Upper lobe of left lung (tissue), 6 donors: Measurements from ENCODE around the gene SH3D21. TPM values are rescaled to one million over a fixed set of nuclear protein-coding genes. Genes with fewer than 3 reads are reported as not detected.
A peak's percentile ranks its signal among the peaks of the same experiment; 100 is the strongest.

ENCODE experiments used
- ATAC-seq, 2 donors: fragments of 200-7000 bp; cut with Tn5 transposase; one replicate each; pipeline ENCODE4 v1.9.1; 2022; ENCODE audit warnings: mild to moderate bottlenecking in 2 of 2, moderate library complexity in 2 of 2; ENCODE audit not compliant: low FRiP score in 2 of 2
- DNase-seq, 2 donors: peaks; one replicate each; pipeline ENCODE4 v3.0.0-alpha.2; 2019 to 2020
- H3K27ac ChIP-seq, 4 donors: fragments of 200-600 bp; sonication (generic); one replicate each; pipeline ENCODE4 v1.5.1; 2016 to 2019
- H3K27me3 ChIP-seq, 4 donors: fragments of 200-600 bp; sonication (generic); one replicate each; pipeline ENCODE4 v1.5.1; 2017 to 2019
- H3K36me3 ChIP-seq, 4 donors: fragments of 200-600 bp; sonication (generic); one replicate each; pipeline ENCODE4 v1.5.1; 2016 to 2019
- H3K4me1 ChIP-seq, 4 donors: fragments of 200-600 bp; sonication (generic); one replicate each; pipeline ENCODE4 v1.5.1; 2018 to 2019
- H3K4me3 ChIP-seq, 4 donors: fragments of 200-600 bp; sonication (generic); one replicate each; pipeline ENCODE4 v1.5.1; 2017 to 2019; ENCODE audit warnings: mild to moderate bottlenecking in 2 of 4, moderate library complexity in 1 of 4
- H3K9me3 ChIP-seq, 4 donors: fragments of 200-600 bp; sonication (generic); one replicate each; pipeline ENCODE4 v1.5.1; 2018 to 2019
- EP300 ChIP-seq, 4 donors: sonication (generic); formaldehyde crosslinking; IDR thresholded peaks; one replicate each; pipeline ENCODE4 v1.5.1; 2017; ENCODE audit warnings: antibody characterized with exemption in 4 of 4, control low read depth in 2 of 4
- POLR2A ChIP-seq, 4 donors: fragments of 450-650 bp; IDR thresholded peaks; one replicate each; pipeline ENCODE4 v1.5.1; 2016 to 2017; ENCODE audit warnings: antibody characterized with exemption in 4 of 4, mild to moderate bottlenecking in 2 of 4
- POLR2AphosphoS5 ChIP-seq, 2 donors: sonication (generic); formaldehyde crosslinking; IDR thresholded peaks; one replicate each; pipeline ENCODE4 v1.5.1; 2017; ENCODE audit warnings: antibody characterized with exemption in 2 of 2
- WGBS, 2 donors: methylation state at CpG; one replicate each; pipeline ENCODE4 v1.1.5; 2017 to 2018; 5-methylcytosine and 5-hydroxymethylcytosine counted together
- total RNA-seq, 6 donors: library from RNA; depleted of rRNA in 4 of 6; stranded (reverse); fragments of >200 nt in 4 of 6; gene quantifications; one replicate each; pipeline versions ENCODE4 v1.1.0 to v1.2.1, GENCODE V29; 2016 to 2021
- TF ChIP-seq, protein P1 (sequence below), 6 experiments: fragments of 450-650 bp in 4 of 6; fragments of 200-600 bp in 2 of 6; sonication (generic) in 2 of 6; IDR thresholded peaks; one replicate each; pipeline ENCODE4 v1.5.1; 2016 to 2019; ENCODE audit warnings: antibody characterized with exemption in 6 of 6
- donor health status: DM: no; HTN: no; CAD: no; lungs with moderate emphysema.
- donor health status: DM: no; HTN: yes; CAD: no; lungs with severe emphysema.

The SH3D21 gene
- total RNA-seq, 6 donors from 2014 or later, result 4.4 to 65.0 (median 13.1) TPM

DNA sequence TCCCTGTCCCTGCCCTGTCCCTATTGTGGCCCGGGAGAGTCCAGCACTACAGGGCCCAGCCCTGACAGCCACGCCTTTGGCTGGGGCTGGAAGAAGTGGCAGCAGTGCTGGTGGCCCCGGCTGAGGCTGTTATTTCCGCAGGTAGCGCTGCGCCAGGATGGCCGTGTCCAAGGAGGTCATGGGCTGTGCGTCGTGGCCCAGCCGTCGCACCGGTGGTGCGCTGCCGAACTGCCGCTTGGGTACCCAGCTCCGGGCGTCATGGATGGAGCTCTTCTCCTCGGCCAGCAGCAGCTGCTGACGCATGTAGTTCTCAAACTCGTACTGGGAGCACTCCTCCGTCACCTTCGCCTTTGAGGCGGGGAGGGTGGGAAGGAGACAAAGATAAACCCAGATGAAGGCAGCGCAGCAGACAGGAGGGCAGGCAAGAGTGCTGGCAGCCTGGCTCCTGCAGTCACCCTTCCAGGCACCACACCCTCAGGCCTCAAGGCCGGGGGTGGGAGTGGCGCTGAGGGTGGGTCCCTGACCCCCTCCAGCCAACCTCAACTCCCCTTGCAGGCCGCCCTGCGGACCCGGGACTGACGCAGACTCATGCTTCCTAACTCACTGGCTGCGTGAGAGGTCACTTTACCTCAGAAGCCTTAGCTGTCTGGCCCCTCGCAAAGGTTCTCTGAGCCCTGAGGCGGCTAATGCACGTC lies 35.6 kb downstream of the SH3D21 start:
- 89 to 94% methylated on average over 21 to 34 of the region's 34 CpGs for WGBS, 2 donors
- Histone ChIP-seq H3K4me1 (peaks cover 19 to 43% (median 25%) of the 10 kb centered on the region in 4 donors), H3K9me3 (no peaks in the 10 kb centered on the region), H3K27ac (peak overlapping the region in 1 of 4 donors; percentile 62), H3K4me3 (no peak overlapping the region), H3K36me3 (peaks cover 7 to 69% (median 58%) of the 10 kb centered on the region in 4 donors), H3K27me3 (no peaks in the 10 kb centered on the region)
- TF ChIP-seq POLR2AphosphoS5 (IDR thresholded peaks at IDR 0.05) (no peak), EP300 (IDR thresholded peaks at IDR 0.05) (no peak), POLR2A (IDR thresholded peaks at IDR 0.05) (no peak)
- TF ChIP-seq, protein P1, sequence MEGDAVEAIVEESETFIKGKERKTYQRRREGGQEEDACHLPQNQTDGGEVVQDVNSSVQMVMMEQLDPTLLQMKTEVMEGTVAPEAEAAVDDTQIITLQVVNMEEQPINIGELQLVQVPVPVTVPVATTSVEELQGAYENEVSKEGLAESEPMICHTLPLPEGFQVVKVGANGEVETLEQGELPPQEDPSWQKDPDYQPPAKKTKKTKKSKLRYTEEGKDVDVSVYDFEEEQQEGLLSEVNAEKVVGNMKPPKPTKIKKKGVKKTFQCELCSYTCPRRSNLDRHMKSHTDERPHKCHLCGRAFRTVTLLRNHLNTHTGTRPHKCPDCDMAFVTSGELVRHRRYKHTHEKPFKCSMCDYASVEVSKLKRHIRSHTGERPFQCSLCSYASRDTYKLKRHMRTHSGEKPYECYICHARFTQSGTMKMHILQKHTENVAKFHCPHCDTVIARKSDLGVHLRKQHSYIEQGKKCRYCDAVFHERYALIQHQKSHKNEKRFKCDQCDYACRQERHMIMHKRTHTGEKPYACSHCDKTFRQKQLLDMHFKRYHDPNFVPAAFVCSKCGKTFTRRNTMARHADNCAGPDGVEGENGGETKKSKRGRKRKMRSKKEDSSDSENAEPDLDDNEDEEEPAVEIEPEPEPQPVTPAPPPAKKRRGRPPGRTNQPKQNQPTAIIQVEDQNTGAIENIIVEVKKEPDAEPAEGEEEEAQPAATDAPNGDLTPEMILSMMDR (IDR thresholded peaks at IDR 0.05), result no peak
- ATAC-seq (no peak), DNase-seq (no peak)

DNA sequence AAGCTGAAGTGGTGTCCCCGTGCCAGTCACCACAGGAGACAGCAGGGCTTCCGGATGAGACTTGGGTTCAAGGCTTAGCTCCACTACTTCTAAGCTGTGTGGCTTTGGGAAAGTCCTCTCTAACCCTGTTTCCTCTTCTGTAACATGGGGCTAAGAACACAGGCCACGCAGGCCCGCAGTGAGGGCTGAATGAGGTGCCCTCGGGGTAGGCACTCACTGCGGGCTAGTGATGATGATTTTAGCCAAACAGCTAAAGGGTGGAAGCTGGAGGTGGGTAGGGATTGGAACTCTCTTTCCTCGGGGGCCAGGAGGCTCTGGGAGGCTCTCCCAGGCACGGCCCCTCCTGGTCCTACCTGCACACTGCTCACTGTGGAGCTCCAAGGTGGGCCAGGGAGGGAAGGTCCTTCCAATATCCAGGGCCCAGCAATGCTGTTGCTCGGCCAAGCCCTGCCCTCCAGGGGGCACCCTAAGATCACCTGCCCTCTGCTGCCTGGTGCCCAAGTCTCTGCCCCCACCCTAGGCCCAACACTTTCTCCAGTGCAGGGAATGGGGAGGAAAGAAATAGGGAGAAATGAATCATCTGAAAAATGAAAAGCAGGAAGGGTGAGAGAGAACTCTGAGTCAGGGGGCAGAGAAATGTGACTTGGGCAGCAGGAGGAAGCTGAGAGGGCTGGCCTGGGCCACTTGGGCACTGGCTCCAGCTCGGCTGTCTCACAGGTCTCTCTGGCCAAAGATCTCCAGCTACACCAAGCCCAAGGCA lies 36.4 kb downstream of the SH3D21 start:
- ATAC-seq (peak; percentile 58 to 71), DNase-seq (peak in 1 of 2 donors; percentile 62)
- TF ChIP-seq EP300 (IDR thresholded peaks at IDR 0.05), result no peak
- no peak for TF ChIP-seq POLR2AphosphoS5 (IDR thresholded peaks at IDR 0.05)
- TF ChIP-seq, protein P1 (IDR thresholded peaks at IDR 0.05), result peak; percentile 57 to 82 (median 66)
- TF ChIP-seq POLR2A (IDR thresholded peaks at IDR 0.05), result no peak
- WGBS, 2 donors, result 78% methylated on average over 8 to 10 of the region's 10 CpGs
- H3K36me3 ChIP-seq, result peaks cover 8 to 78% (median 66%) of the 10 kb centered on the region in 4 donors
- no peak overlapping the region for H3K4me3 ChIP-seq
- peaks cover 19 to 40% (median 24%) of the 10 kb centered on the region in 4 donors for H3K4me1 ChIP-seq
- no peaks in the 10 kb centered on the region for H3K9me3 ChIP-seq
- no peaks in the 10 kb centered on the region for H3K27me3 ChIP-seq
- H3K27ac ChIP-seq, result peak overlapping the region; percentile 16 to 79 (median 51)

DNA sequence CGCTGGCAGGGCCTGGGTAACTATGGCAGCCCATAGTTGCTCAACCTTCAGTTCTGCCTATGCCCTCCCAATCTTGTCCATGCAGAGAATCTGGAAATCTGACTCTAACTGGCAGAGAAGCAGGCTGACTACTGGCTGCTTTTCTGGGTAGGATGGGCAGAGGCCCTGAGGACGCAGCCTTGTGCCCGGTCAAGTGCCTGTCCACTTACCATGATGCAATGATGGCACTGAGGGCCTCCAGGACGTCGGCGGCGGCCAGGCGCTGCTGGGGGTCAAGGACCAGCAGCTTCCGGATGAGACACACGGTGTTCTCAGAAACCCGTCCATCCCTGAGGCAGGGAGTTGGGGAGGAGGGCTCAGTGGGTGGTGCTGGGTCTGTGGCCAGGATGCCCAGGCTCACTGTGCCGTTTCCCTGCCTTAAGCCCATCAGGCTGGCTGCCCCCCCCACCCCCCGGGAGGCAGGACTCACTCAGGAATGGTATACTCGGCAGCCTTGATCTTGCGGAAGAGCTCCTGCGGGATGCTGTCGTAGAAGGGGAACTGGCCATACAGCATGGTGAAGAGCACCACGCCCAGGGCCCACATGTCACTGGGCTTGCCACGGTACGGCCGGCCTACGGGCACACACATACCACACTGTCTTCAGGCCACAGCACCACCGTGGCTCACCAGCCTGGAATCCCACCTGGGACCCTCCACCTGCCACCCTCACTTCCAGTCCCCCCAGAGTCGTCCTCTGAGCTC lies 37.7 kb downstream of the SH3D21 start:
- 88 to 92% methylated on average over 7 to 22 of the region's 24 CpGs for WGBS, 2 donors
- H3K36me3 ChIP-seq, result peaks cover 16 to 90% (median 78%) of the 10 kb centered on the region in 4 donors
- H3K27me3 ChIP-seq, result no peaks in the 10 kb centered on the region
- no peak for TF ChIP-seq EP300 (IDR thresholded peaks at IDR 0.05)
- no peak for TF ChIP-seq POLR2A (IDR thresholded peaks at IDR 0.05)
- no peak for TF ChIP-seq POLR2AphosphoS5 (IDR thresholded peaks at IDR 0.05)
- TF ChIP-seq, protein P1 (IDR thresholded peaks at IDR 0.05), result no peak
- peaks cover 11 to 28% (median 14%) of the 10 kb centered on the region in 4 donors for H3K4me1 ChIP-seq
- no peak overlapping the region for H3K4me3 ChIP-seq
- H3K27ac ChIP-seq, result peak overlapping the region in 3 of 4 donors; percentile 16 to 79 (median 62)
- ATAC-seq, result no peak
- no peak for DNase-seq
- H3K9me3 ChIP-seq, result no peaks in the 10 kb centered on the region

DNA sequence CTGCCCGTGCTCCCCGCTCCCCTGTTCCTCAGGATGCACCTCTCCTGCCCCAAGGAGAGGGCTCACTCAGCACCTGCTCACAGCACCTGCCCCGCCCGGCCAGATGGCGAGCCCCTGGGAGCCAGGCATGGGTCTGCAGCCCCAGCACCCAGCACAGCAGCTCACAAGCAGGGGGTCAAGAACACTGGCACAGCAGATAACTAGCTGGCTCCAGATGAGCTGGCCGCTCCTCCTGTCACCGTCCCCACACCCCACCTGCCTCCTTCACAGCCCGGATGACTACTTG lies 38.2 kb downstream of the SH3D21 start:
- no peak overlapping the region for H3K27ac ChIP-seq

More for the DNA sequence above, 38.2 kb downstream of the SH3D21 start:
- H3K9me3 ChIP-seq, result no peaks in the 10 kb centered on the region
- ATAC-seq, result no peak
- no peak for TF ChIP-seq EP300 (IDR thresholded peaks at IDR 0.05)
- TF ChIP-seq POLR2A (IDR thresholded peaks at IDR 0.05), result no peak
- no peak for TF ChIP-seq POLR2AphosphoS5 (IDR thresholded peaks at IDR 0.05)
- TF ChIP-seq, protein P1 (IDR thresholded peaks at IDR 0.05), result no peak
- no peak for DNase-seq
- no peak overlapping the region for H3K4me3 ChIP-seq
- peaks cover 16 to 91% (median 79%) of the 10 kb centered on the region in 4 donors for H3K36me3 ChIP-seq
- WGBS, 2 donors, result 86 to 92% methylated on average over 7 to 8 of the region's 8 CpGs
- H3K4me1 ChIP-seq, result peaks cover 6 to 23% (median 10%) of the 10 kb centered on the region in 4 donors
- H3K27me3 ChIP-seq, result no peaks in the 10 kb centered on the region
